ENCODE measurements around the gene ANXA10. TPM values are rescaled to one million over a fixed set of nuclear protein-coding genes. Genes with fewer than 3 reads are reported as not detected.
"Not testable (repeated sequence)": the region's sequence is repeated elsewhere in the genome, so short reads cannot be mapped to it uniquely, and the experiment has no call there.

Gene ANXA10
- total RNA-seq, 2 donors from 2014 or later, result not detected

DNA sequence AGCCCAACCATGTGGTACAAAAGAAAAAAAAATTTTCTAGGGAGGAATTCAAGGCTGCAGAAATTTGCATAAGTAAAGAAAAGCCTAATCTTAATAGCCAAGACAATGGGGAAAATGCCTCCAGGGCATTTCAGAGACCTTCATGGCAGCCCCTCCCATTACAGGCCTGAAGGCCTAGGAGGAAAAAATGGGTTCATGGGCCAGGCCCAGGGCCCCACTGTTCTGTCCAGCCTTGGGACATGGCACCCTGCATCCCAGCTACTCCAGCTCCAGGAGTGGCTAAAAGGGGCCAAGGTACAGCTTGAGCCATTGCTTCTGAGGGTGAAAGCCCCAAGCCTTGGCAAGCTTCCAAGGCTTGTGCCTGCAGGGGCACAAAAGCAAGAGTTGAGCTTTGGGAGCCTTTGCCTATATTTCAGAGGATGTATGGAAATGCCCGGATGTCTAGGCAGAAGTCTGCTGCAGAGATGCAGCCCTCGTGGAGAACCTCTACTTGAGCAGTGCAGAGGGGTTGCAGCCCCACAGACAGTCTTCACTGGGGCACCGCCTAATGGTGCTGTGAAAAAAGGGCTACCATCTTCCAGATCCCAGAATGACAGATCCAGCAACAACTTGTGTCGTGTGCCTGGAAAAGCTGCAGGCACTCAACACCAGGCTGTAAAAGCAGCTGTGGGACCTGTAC, 111.0 kb downstream of the ANXA10 start:
- ATAC-seq (no peak), DNase-seq (no peak)
- intact Hi-C loops (cut with DNase I), result no loop called here

- intact Hi-C loops (cut with DNase I), result no loop called here
- ATAC-seq (no peak), DNase-seq (no peak)
Measured at GRCh38 chr4:168208957-168209614, 116.7 kb downstream of the ANXA10 start.

DNA sequence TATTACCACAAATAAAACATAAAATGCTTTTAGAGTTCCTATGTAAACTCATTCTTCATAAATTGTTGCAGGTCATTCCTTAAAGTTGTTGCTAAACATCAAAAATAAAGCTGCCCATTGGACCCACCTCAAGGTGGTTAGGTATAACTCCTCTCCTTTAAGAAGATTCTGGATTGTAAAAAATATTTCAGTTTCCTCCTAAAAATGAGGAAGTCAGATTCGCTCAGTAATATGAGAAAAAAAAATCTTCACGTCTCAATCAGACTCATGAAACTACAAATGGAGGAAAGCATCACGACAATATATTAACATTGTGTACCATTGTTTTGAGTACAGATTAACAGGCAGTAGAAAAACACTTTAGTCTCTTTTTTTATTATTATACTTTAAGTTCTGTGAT, 120.3 kb downstream of the ANXA10 start:
- intact Hi-C loops (cut with DNase I), result no loop called here
- DNase-seq, result no peak
- no peak for ATAC-seq

GRCh38 chr4:168213511-168213910, 121.2 kb downstream of the ANXA10 start:
- ATAC-seq; DNase-seq; intact Hi-C loops (cut with DNase I): not testable (repeated sequence)

- no peak for DNase-seq
- intact Hi-C loops (cut with DNase I), result no loop called here
Measured at GRCh38 chr4:168218645-168219044, 126.3 kb downstream of the ANXA10 start.

GRCh38 chr4:168220893-168221292, 128.6 kb downstream of the ANXA10 start:
- DNase-seq (no peak), ATAC-seq (no peak)
- intact Hi-C loops (cut with DNase I), result no loop called here

More at GRCh38 chr4:168218645-168219044, 126.3 kb downstream of the ANXA10 start:
- ATAC-seq, result no peak

- no peak for DNase-seq
- ATAC-seq, result no peak
- intact Hi-C loops (cut with DNase I), result no loop called here
Measured at GRCh38 chr4:168221301-168221700, 129.0 kb downstream of the ANXA10 start.

Other genes starting within 250 kb of the ANXA10 start
- gene DDX60, start 226.2 kb downstream of the ANXA10 start, total RNA-seq, result 10 to 100 TPM in 1 of 2 donors, 1 to 10 TPM in 1; 6.8 to 11.2 TPM